Sigmoid colon (tissue), 4 donors: ENCODE results near the gene PLXNA4.
A peak's percentile ranks its signal among the peaks of the same experiment; 100 is the strongest.

Experiments
- CTCF ChIP-seq, 4 experiments: fragments of 450-650 bp in 3 of 4; fragments of 200-600 bp in 1 of 4; IDR thresholded peaks; one replicate each; pipeline ENCODE4 v1.5.1; 2016 to 2019; ENCODE audit warnings: antibody characterized with exemption in 4 of 4, mild to moderate bottlenecking in 3 of 4, moderate library complexity in 2 of 4
- EP300 ChIP-seq, 4 donors: sonication (generic); formaldehyde crosslinking; IDR thresholded peaks; one replicate each; pipeline ENCODE4 v1.6.1; 2017; ENCODE audit warnings: antibody characterized with exemption in 4 of 4
- POLR2A ChIP-seq, 2 donors: fragments of 450-650 bp; IDR thresholded peaks; one replicate each; pipeline ENCODE4 v1.6.1; 2016; ENCODE audit warnings: antibody characterized with exemption in 2 of 2, mild to moderate bottlenecking in 2 of 2, moderate library complexity in 2 of 2
- POLR2AphosphoS5 ChIP-seq, 4 donors: sonication (generic); formaldehyde crosslinking; IDR thresholded peaks; one replicate each; pipeline ENCODE4 v1.6.1; 2017; ENCODE audit warnings: antibody characterized with exemption in 4 of 4

GRCh38 chr7:132402751-132403245, 173.5 kb downstream of the PLXNA4 start:
- TF ChIP-seq CTCF (IDR thresholded peaks at IDR 0.05) (no peak), POLR2A (IDR thresholded peaks at IDR 0.05) (no peak), POLR2AphosphoS5 (IDR thresholded peaks at IDR 0.05) (peak in 3 of 4 donors; percentile 46 to 64 (median 63)), EP300 (IDR thresholded peaks at IDR 0.05) (peak; percentile 56 to 91 (median 68))
